GM19452 (cell line): ENCODE data around the gene PPRC1.
A peak's percentile ranks its signal among the peaks of the same experiment; 100 is the strongest.

Experiments used
- ATAC-seq: cut with Tn5 transposase; IDR thresholded peaks from one replicate; pipeline ENCODE4 v1.9.1; 2021; ENCODE audit not compliant: unreplicated experiment

Gene PPRC1

GRCh38 chr10:102132563-102133372 is at the start of gene PPRC1:
Gene PPRC1 (plus strand): TSS chr10:102133040. CDS start chr10:102133069, 29 bp downstream.
- peak; percentile 94 for ATAC-seq

- ATAC-seq: no peak
Observed at GRCh38 chr10:102083541-102083940, 49.3 kb upstream of the PPRC1 start.

- no peak for ATAC-seq
Observed at GRCh38 chr10:102085336-102085735, 47.5 kb upstream of the PPRC1 start.

- no peak for ATAC-seq
Observed at GRCh38 chr10:102086196-102086595, 46.6 kb upstream of the PPRC1 start.

GRCh38 chr10:102090772-102091171 is 42.1 kb upstream of the PPRC1 start:
- no peak for ATAC-seq

- ATAC-seq: no peak
Observed at GRCh38 chr10:102096449-102096848, 36.4 kb upstream of the PPRC1 start.

- no peak for ATAC-seq
Observed at GRCh38 chr10:102101152-102101551, 31.7 kb upstream of the PPRC1 start.

GRCh38 chr10:102102421-102102820 is 30.4 kb upstream of the PPRC1 start:
- ATAC-seq: no peak

GRCh38 chr10:102106998-102107397 is 25.8 kb upstream of the PPRC1 start:
- ATAC-seq: no peak

- no peak for ATAC-seq
Observed at GRCh38 chr10:102109166-102110116, 23.4 kb upstream of the PPRC1 start.

GRCh38 chr10:102111276-102111675 is 21.6 kb upstream of the PPRC1 start:
- ATAC-seq: no peak

- no peak for ATAC-seq
Observed at GRCh38 chr10:102112210-102112817, 20.5 kb upstream of the PPRC1 start.

GRCh38 chr10:102113261-102113955 is 19.4 kb upstream of the PPRC1 start:
- ATAC-seq: no peak

- peak; percentile 19 for ATAC-seq
Observed at GRCh38 chr10:102113956-102114857, 18.6 kb upstream of the PPRC1 start.

- peak; percentile 77 for ATAC-seq
Observed at GRCh38 chr10:102114861-102115618, 17.8 kb upstream of the PPRC1 start.

GRCh38 chr10:102115775-102116174 is 17.1 kb upstream of the PPRC1 start:
- ATAC-seq: no peak

- no peak for ATAC-seq
Observed at GRCh38 chr10:102116656-102117055, 16.2 kb upstream of the PPRC1 start.

GRCh38 chr10:102117391-102118159 is 15.3 kb upstream of the PPRC1 start:
- ATAC-seq: no peak
